HG03558 (cell line): Measurements from ENCODE around the gene AAR2.

Experiments used
- ATAC-seq: cut with Tn5 transposase; IDR thresholded peaks from one replicate; pipeline ENCODE4 v1.9.1; 2021; ENCODE audit warnings: moderate number of reproducible peaks; ENCODE audit not compliant: unreplicated experiment; ENCODE audit errors: extremely low read depth

The AAR2 gene, protein sequence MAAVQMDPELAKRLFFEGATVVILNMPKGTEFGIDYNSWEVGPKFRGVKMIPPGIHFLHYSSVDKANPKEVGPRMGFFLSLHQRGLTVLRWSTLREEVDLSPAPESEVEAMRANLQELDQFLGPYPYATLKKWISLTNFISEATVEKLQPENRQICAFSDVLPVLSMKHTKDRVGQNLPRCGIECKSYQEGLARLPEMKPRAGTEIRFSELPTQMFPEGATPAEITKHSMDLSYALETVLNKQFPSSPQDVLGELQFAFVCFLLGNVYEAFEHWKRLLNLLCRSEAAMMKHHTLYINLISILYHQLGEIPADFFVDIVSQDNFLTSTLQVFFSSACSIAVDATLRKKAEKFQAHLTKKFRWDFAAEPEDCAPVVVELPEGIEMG

GRCh38 chr20:36235892-36236785, at the start of gene AAR2:
AAR2 (plus strand) TSS chr20:36236478; CDS start chr20:36239869, 3,391 bp downstream.
- no peak for ATAC-seq

GRCh38 chr20:36193977-36194712, 42.1 kb upstream of the AAR2 start:
- no peak for ATAC-seq

- no peak for ATAC-seq
Measured at GRCh38 chr20:36196676-36197075, 39.6 kb upstream of the AAR2 start.

- no peak for ATAC-seq
Measured at GRCh38 chr20:36197271-36197670, 39.0 kb upstream of the AAR2 start.

GRCh38 chr20:36199345-36200257, 36.7 kb upstream of the AAR2 start:
- no peak for ATAC-seq

- ATAC-seq: no peak
Measured at GRCh38 chr20:36200451-36200850, 35.8 kb upstream of the AAR2 start.

DNA sequence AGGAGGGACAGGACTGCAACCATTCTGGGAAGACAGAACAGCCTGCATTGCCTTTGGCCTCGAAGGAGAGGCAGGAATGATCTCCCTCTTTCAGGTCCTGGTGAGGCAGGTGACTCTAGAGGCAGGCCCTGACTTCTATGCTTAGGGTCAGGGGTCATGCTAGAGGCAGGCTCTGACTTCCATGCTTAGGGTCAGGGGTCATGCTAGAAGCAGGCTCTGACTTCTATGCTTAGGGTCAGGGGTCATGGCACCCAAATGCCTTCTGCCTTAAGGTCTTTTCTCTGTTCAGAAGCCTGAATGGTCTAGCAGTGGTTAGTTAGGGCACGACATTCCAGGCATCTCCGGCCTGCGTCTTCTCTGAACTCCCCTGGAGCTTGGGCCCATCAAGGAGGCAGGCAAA, 35.1 kb upstream of the AAR2 start:
- ATAC-seq: no peak

GRCh38 chr20:36202891-36203338, 33.4 kb upstream of the AAR2 start:
- ATAC-seq: no peak

DNA sequence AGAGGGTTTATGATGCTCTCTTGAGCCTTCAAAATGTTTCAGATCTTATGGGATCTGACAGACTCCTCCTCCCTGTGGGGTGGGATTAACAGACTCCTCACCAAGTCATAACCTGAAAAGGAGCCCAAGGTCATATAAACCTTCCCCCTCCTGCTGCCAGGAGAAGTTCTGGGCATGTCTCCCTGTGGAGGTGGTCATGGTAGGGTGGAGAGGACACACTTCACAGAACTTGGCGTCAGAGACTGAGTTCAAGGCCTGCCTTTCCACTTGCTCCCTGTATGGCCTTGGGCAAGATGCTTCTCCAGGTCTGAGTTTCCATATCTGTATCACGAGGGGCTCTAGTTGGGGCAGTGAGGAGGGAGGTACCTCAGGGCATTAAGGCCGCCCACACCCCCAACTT, 32.4 kb upstream of the AAR2 start:
- no peak for ATAC-seq

- no peak for ATAC-seq
Measured at GRCh38 chr20:36205026-36205425, 31.3 kb upstream of the AAR2 start.

GRCh38 chr20:36206068-36206467, 30.2 kb upstream of the AAR2 start:
- no peak for ATAC-seq

- no peak for ATAC-seq
Measured at GRCh38 chr20:36206641-36207040, 29.6 kb upstream of the AAR2 start.

- no peak for ATAC-seq
Measured at GRCh38 chr20:36207602-36208001, 28.7 kb upstream of the AAR2 start.

GRCh38 chr20:36208257-36208656, 28.0 kb upstream of the AAR2 start:
- ATAC-seq: no peak

GRCh38 chr20:36210436-36211021, 25.7 kb upstream of the AAR2 start:
- ATAC-seq: no peak

GRCh38 chr20:36213362-36213761, 22.9 kb upstream of the AAR2 start:
- ATAC-seq: no peak

DNA sequence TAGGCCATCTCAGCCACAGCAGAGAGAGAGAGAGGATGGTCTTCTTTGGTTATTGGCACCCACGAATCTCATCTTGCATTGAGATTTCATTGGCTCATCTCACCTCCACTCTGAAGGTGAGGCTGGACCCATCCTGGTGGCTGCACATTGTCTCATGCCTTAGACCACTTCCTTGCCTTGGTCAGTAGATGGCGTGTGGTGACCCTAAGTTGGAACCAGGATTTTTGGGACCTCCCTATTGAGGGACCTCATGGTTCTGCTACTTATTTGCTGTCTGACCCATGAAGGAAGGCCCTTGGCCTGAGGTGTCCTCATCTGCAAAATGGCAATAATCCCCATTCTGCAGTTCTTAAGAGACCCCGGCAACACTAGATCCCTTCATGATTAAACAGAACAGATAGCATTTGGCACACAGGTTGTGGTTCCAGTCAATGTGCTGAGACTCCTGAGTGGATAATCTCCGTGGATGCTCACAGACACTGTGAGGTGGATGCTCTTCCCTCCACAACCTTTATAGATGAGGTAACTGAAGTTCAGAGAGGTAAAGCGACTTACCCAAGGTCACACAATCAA, 21.5 kb upstream of the AAR2 start:
- ATAC-seq: no peak

GRCh38 chr20:36215778-36216177, 20.5 kb upstream of the AAR2 start:
- ATAC-seq: no peak
